Gastroesophageal sphincter (tissue), 4 donors: ENCODE data around the gene AAR2. TPM values are rescaled to one million over a fixed set of nuclear protein-coding genes. Genes with fewer than 3 reads are reported as not detected.

ENCODE experiments used
- ATAC-seq: fragments of 150-250 bp; one replicate; pipeline ENCODE4 v1.9.1; 2016; ENCODE audit warnings: mild to moderate bottlenecking, moderate library complexity
- H3K27ac ChIP-seq, 4 donors: fragments of 200-600 bp; sonication (generic) in 3 of 4; 1 replicate in 3 of 4; 2 replicates in 1 of 4; pipeline ENCODE4 v1.5.1; 2016 to 2019
- H3K27me3 ChIP-seq: fragments of 200-600 bp; sonication (generic); one replicate; pipeline ENCODE4 v1.5.1; 2019
- H3K36me3 ChIP-seq, 2 donors: fragments of 200-600 bp; sonication (generic); one replicate each; pipeline ENCODE4 v1.5.1; 2019; ENCODE audit warnings: control low read depth in 1 of 2
- H3K4me1 ChIP-seq, 3 donors: fragments of 200-600 bp; sonication (generic); 1 replicate in 2 of 3; 2 replicates in 1 of 3; pipeline ENCODE4 v1.5.1; 2016 to 2019; ENCODE audit warnings: control low read depth in 2 of 3
- H3K4me3 ChIP-seq, 2 donors: fragments of 200-600 bp; sonication (generic); one replicate each; pipeline ENCODE4 v1.5.1; 2019; ENCODE audit warnings: mild to moderate bottlenecking in 1 of 2, moderate library complexity in 1 of 2
- H3K9me3 ChIP-seq, 3 donors: fragments of 200-600 bp; sonication (generic); one replicate each; pipeline ENCODE4 v1.5.1; 2017 to 2019; ENCODE audit warnings: control low read depth in 2 of 3
- EP300 ChIP-seq: sonication (generic); formaldehyde crosslinking; IDR thresholded peaks from one replicate; pipeline ENCODE4 v1.6.1; 2017; ENCODE audit warnings: antibody characterized with exemption, mild to moderate bottlenecking
- POLR2A ChIP-seq, 2 donors: fragments of 450-650 bp; IDR thresholded peaks; one replicate each; pipeline ENCODE4 v1.6.1; 2017; ENCODE audit warnings: antibody characterized with exemption in 2 of 2, mild to moderate bottlenecking in 2 of 2, moderate library complexity in 1 of 2
- POLR2AphosphoS5 ChIP-seq: sonication (generic); formaldehyde crosslinking; IDR thresholded peaks from one replicate; pipeline ENCODE4 v1.6.1; 2017; ENCODE audit warnings: antibody characterized with exemption
- whole genome bisulfite sequencing, 2 donors: methylation state at CpG; one replicate each; pipeline ENCODE4 v1.1.5; 2018; ENCODE audit warnings: low coverage in 1 of 2; 5-methylcytosine and 5-hydroxymethylcytosine counted together
- total RNA-seq, 4 donors: library from RNA; depleted of rRNA; stranded (reverse); fragments of >200 nt; gene quantifications; one replicate each; pipeline ENCODE4 v1.1.0, GENCODE V29; 2016
- TF ChIP-seq, protein P1 (sequence below), 4 experiments: fragments of 200-600 bp in 2 of 4; fragments of 450-650 bp in 2 of 4; sonication (generic) in 1 of 4; IDR thresholded peaks; one replicate each; pipeline ENCODE4 v1.5.1; 2017 to 2019; ENCODE audit warnings: antibody characterized with exemption in 4 of 4, mild to moderate bottlenecking in 2 of 4, moderate library complexity in 2 of 4

Gene AAR2
- total RNA-seq, 4 donors from 2014 or later = 37.4 to 48.5 (median 38.9) TPM

DNA sequence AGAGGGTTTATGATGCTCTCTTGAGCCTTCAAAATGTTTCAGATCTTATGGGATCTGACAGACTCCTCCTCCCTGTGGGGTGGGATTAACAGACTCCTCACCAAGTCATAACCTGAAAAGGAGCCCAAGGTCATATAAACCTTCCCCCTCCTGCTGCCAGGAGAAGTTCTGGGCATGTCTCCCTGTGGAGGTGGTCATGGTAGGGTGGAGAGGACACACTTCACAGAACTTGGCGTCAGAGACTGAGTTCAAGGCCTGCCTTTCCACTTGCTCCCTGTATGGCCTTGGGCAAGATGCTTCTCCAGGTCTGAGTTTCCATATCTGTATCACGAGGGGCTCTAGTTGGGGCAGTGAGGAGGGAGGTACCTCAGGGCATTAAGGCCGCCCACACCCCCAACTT, 32.4 kb upstream of the AAR2 start:
- Histone ChIP-seq H3K4me3 (no peak overlapping the region), H3K36me3 (peaks cover 0 to 76% of the 10 kb centered on the region in 2 donors), H3K4me1 (peaks cover 0 to 9% (median 0%) of the 10 kb centered on the region in 3 donors), H3K27ac (no peak overlapping the region), H3K27me3 (no peaks in the 10 kb centered on the region), H3K9me3 (no peaks in the 10 kb centered on the region)
- no peak for ATAC-seq
- TF ChIP-seq EP300 (no peak), POLR2AphosphoS5 (no peak), POLR2A (IDR thresholded peaks at IDR 0.05) (no peak)
- TF ChIP-seq, protein P1, sequence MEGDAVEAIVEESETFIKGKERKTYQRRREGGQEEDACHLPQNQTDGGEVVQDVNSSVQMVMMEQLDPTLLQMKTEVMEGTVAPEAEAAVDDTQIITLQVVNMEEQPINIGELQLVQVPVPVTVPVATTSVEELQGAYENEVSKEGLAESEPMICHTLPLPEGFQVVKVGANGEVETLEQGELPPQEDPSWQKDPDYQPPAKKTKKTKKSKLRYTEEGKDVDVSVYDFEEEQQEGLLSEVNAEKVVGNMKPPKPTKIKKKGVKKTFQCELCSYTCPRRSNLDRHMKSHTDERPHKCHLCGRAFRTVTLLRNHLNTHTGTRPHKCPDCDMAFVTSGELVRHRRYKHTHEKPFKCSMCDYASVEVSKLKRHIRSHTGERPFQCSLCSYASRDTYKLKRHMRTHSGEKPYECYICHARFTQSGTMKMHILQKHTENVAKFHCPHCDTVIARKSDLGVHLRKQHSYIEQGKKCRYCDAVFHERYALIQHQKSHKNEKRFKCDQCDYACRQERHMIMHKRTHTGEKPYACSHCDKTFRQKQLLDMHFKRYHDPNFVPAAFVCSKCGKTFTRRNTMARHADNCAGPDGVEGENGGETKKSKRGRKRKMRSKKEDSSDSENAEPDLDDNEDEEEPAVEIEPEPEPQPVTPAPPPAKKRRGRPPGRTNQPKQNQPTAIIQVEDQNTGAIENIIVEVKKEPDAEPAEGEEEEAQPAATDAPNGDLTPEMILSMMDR (IDR thresholded peaks at IDR 0.05) = no peak
- WGBS, 2 donors = 88% methylated on average over 2 of the region's 3 CpGs; no CpG with 5 or more reads in 1 of the 2 donors

DNA sequence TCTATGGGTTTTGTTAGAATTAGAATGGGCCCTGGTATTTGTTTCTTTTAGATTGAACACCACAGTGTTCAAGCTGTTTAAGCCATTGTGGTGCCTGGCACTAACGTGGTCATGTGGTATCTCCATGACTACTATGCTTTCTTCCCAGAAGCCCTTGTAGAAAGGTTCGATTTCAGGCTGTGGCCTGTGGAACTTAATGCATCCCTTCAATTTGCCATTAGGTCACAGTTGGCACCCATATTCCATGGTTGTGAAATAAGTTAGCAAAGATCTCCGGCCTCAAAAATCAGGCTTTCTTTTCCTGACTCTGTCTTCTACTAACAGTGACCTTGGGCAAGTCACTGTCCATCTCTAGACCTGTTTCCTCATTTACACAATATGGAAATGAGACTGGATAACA, 31.3 kb upstream of the AAR2 start:
- 62 to 80% methylated on average over 3 of the region's 3 CpGs for WGBS, 2 donors
- TF ChIP-seq EP300 (no peak), POLR2AphosphoS5 (no peak), POLR2A (IDR thresholded peaks at IDR 0.05) (no peak)
- TF ChIP-seq, protein P1 (IDR thresholded peaks at IDR 0.05) = no peak
- no peaks in the 10 kb centered on the region for H3K9me3 ChIP-seq
- H3K4me3 ChIP-seq = no peak overlapping the region
- peaks cover 0 to 85% of the 10 kb centered on the region in 2 donors for H3K36me3 ChIP-seq
- H3K27me3 ChIP-seq = no peaks in the 10 kb centered on the region
- no peak overlapping the region for H3K27ac ChIP-seq
- peaks cover 0 to 9% (median 0%) of the 10 kb centered on the region in 3 donors for H3K4me1 ChIP-seq
- no peak for ATAC-seq

DNA sequence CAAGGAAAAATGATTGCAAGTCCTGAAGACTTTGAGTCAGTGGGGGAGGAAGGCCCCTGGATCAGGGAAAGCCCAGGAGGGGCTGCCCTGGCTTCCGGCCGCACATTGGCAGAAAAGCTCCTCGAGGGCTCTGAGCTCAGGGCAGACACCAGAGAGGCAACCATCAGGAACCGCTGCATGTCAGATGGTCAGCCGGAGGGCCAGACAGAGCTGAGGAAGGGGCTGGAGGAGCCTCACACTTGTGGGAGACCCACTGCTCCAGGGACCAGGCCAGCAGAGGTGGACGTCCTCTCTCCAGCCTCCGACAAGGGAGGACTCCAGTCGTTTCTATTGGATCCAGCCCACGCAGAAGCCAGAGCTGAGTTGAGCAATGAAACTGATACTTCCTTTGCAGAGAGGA, 30.2 kb upstream of the AAR2 start:
- TF ChIP-seq, protein P1 (IDR thresholded peaks at IDR 0.05) = no peak
- Histone ChIP-seq H3K27me3 (no peaks in the 10 kb centered on the region), H3K4me3 (no peak overlapping the region), H3K9me3 (no peaks in the 10 kb centered on the region), H3K36me3 (peaks cover 0 to 87% of the 10 kb centered on the region in 2 donors), H3K4me1 (peaks cover 0 to 9% (median 0%) of the 10 kb centered on the region in 3 donors), H3K27ac (no peak overlapping the region)
- WGBS, 2 donors = 74 to 80% methylated on average over 1 to 7 of the region's 9 CpGs
- ATAC-seq = no peak

DNA sequence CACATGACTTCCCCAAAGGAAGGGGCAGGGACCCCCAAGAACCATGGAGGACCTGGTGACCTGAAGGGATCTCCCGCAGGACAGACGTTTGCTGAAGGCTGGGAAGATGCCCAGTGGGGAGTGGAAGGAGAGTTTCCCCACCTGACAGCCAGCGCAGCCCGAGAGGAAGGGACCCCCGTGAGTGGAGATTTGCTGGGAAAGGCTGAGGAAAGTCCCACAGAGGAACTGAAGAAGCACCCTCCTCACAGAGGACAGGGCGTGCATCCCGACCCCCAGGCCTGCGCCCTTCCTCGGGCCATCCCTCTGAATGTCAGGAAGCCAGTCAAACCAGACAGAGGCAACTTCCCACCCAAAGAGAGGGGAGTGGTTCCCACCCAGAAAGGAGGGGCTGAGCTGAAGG, 29.6 kb upstream of the AAR2 start:
- Histone ChIP-seq H3K9me3 (no peaks in the 10 kb centered on the region), H3K4me1 (peaks cover 0 to 9% (median 0%) of the 10 kb centered on the region in 3 donors), H3K27me3 (no peaks in the 10 kb centered on the region), H3K36me3 (peaks cover 0 to 87% of the 10 kb centered on the region in 2 donors), H3K27ac (no peak overlapping the region), H3K4me3 (no peak overlapping the region)
- ATAC-seq = no peak
- WGBS, 2 donors = 90% methylated on average over 2 of the region's 9 CpGs; no CpG with 5 or more reads in 1 of the 2 donors
- TF ChIP-seq POLR2A (IDR thresholded peaks at IDR 0.05) (no peak), POLR2AphosphoS5 (no peak), EP300 (no peak)
- TF ChIP-seq, protein P1 (IDR thresholded peaks at IDR 0.05) = no peak

DNA sequence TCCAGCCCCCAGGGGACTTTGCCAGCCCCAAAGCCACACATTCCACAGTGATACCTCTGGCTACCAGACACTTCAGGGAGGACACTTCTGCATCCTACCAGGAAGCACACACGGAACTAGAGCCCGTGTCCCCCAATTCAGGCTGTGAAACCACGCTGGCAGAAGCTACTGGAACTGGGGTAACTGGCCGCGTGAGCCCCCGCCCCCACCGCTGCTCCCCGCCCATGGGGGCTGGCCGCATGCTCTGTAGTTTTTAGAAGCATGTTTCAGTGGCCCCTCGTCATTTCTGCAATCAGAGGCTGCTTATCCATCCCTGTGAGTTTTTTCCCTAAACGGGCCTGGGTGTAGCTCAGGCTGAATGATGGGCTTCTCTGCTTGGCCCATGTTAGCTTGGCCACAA, 28.7 kb upstream of the AAR2 start:
- H3K4me3 ChIP-seq = no peak overlapping the region
- ATAC-seq = no peak
- no peaks in the 10 kb centered on the region for H3K27me3 ChIP-seq
- 93 to 100% methylated on average over 1 to 2 of the region's 11 CpGs for WGBS, 2 donors
- H3K27ac ChIP-seq = no peak overlapping the region
- TF ChIP-seq POLR2AphosphoS5 (no peak), POLR2A (IDR thresholded peaks at IDR 0.05) (no peak), EP300 (no peak)
- TF ChIP-seq, protein P1 (IDR thresholded peaks at IDR 0.05) = no peak
- H3K4me1 ChIP-seq = peaks cover 0 to 7% (median 0%) of the 10 kb centered on the region in 3 donors
- peaks cover 0 to 89% of the 10 kb centered on the region in 2 donors for H3K36me3 ChIP-seq
- no peaks in the 10 kb centered on the region for H3K9me3 ChIP-seq
